GM12874 (cell line): Measurements from ENCODE around the gene MRPL22.
A peak's percentile ranks its signal among the peaks of the same experiment; 100 is the strongest.

ENCODE experiments used
- TF ChIP-seq, protein P1 (sequence below): IDR thresholded peaks from 2 replicates; pipeline ENCODE4 v1.5.1; 2011; ENCODE audit warnings: low read depth, mild to moderate bottlenecking, control low read depth, low read length, moderate library complexity; ENCODE audit not compliant: insufficient read depth

MRPL22 gene

DNA sequence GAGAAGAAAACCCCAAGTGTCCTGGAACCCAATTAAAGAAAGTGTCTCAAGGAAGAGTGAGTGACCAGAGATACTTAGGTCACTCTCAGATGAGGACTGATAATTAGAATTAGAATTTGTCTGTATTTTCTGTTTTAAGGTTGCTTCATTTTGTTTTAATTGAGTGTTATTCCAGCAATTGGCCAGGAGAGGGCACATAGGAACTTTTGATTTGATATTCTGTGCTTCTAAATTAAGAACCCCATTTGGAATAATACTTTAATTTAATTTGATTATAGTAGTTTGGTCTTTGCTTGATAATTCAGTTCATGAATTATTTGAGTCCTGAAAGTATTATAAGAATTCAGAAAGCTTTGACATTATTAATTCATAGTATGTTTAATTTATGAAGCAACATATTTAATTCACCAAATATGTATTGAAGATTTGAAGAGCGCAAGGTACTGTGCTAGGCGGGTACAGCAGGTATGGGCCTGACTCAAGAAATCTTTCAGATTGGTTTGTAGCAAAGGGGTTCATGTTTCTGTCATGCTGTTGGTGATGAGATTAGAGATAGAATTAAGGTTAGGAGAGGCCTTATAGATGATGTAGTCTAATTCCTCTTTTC, 4.9 kb downstream of the MRPL22 start:
- TF ChIP-seq, protein P1, sequence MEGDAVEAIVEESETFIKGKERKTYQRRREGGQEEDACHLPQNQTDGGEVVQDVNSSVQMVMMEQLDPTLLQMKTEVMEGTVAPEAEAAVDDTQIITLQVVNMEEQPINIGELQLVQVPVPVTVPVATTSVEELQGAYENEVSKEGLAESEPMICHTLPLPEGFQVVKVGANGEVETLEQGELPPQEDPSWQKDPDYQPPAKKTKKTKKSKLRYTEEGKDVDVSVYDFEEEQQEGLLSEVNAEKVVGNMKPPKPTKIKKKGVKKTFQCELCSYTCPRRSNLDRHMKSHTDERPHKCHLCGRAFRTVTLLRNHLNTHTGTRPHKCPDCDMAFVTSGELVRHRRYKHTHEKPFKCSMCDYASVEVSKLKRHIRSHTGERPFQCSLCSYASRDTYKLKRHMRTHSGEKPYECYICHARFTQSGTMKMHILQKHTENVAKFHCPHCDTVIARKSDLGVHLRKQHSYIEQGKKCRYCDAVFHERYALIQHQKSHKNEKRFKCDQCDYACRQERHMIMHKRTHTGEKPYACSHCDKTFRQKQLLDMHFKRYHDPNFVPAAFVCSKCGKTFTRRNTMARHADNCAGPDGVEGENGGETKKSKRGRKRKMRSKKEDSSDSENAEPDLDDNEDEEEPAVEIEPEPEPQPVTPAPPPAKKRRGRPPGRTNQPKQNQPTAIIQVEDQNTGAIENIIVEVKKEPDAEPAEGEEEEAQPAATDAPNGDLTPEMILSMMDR = peak; percentile 20; the same call in 1 of the 2 replicates

DNA sequence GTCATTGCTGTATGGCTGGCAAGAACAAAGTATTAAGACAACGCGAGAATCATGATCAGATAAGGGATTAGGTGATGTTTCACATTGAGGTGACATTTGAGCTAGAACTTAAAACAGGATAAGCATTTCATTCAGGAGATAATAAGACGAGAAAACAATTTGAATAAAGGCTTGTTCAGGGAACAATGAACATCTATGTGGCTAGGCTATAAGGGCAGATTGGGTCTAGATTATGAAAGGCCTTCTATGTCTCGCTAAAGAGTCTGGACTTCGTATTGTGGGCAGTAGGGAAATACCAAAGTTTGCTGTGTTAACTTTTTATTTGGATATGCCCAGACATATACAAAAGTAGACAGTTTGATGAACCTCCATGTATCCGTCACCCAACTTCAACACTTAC, 6.9 kb downstream of the MRPL22 start:
- TF ChIP-seq, protein P1 = no peak

- TF ChIP-seq, protein P1 = no peak
These were observed 7.4 kb downstream of the MRPL22 start for GRCh38 chr5:154948313-154948712.

- TF ChIP-seq, protein P1 = no peak
These were observed 8.9 kb downstream of the MRPL22 start for GRCh38 chr5:154949781-154950180.

DNA sequence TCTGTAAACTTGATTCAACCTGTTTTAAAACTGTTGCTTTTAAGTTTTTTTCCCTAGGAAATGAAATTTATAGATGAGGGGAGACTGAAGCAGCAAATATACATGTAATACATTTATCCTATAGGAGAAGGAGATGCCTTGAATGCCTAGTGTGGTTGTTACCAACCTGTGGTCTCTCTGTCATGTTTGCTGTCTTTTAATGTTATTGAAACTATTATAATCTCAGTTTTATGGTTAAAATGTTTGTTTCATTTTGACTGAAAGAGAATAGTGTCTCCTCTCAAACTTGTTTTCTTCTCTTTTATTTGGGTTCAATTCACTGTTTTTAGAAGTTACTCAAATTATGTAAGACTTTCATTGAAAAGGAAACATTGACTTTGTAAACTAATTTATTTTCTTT, 15.8 kb downstream of the MRPL22 start:
- TF ChIP-seq, protein P1 = no peak

DNA sequence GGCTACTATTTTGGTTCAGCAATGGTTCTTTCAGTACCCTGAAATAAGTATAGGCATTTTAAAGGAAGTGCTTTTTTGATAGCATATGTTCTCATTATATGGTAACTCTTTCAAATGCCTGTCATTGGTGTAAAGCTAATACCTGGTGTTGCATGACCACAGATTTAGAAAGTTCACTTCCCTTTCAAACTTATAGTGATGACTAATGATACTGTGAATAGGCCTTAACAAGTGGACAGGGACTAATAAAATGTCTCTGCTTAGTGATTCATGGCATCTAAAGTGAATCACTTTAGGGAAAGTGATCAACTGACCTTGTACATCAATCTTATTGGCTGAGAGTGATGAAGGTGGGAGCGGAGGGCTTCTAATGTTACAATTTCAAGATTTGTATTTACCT, 21.6 kb downstream of the MRPL22 start:
- TF ChIP-seq, protein P1 = no peak

- TF ChIP-seq, protein P1 = no peak
These were observed 25.4 kb downstream of the MRPL22 start for GRCh38 chr5:154966081-154966841.
